Endodermal cell (in vitro differentiated cells): Measurements from ENCODE around the gene ITGA8. TPM values are rescaled to one million over a fixed set of nuclear protein-coding genes. Genes with fewer than 3 reads are reported as not detected.

ENCODE experiments used
- DNase-seq: peaks from one replicate; pipeline ENCODE4 v3.0.0-alpha.2; 2017
- H3K27ac ChIP-seq: 2 replicates; pipeline ENCODE4 v1.5.1; 2013; ENCODE audit warnings: mild to moderate bottlenecking, low read depth, low read length, moderate library complexity
- H3K27me3 ChIP-seq: 2 replicates; pipeline ENCODE4 v1.6.1; 2013; ENCODE audit warnings: mild to moderate bottlenecking, low read length, moderate library complexity; ENCODE audit not compliant: insufficient read depth, control insufficient read depth, poor library complexity, severe bottlenecking
- H3K36me3 ChIP-seq: 2 replicates; pipeline ENCODE4 v1.7.0; 2013; ENCODE audit warnings: mild to moderate bottlenecking, low read length, moderate library complexity; ENCODE audit not compliant: control insufficient read depth, insufficient read depth
- H3K4me1 ChIP-seq: one replicate; pipeline ENCODE4 v1.7.0; 2013; ENCODE audit warnings: low read length; ENCODE audit not compliant: control insufficient read depth, insufficient read depth
- H3K4me3 ChIP-seq: 2 replicates; pipeline ENCODE4 v1.5.1; 2013; ENCODE audit warnings: mild to moderate bottlenecking, low read length, moderate library complexity
- H3K9ac ChIP-seq: 2 replicates; pipeline ENCODE4 v1.6.1; 2013; ENCODE audit warnings: mild to moderate bottlenecking, low read length, moderate library complexity; ENCODE audit not compliant: poor library complexity, severe bottlenecking; ENCODE audit errors: extremely low read depth
- H3K9me3 ChIP-seq: 2 replicates; pipeline ENCODE4 v1.6.1; 2013; ENCODE audit warnings: mild to moderate bottlenecking, low read length, moderate library complexity; ENCODE audit not compliant: control insufficient read depth
- H3K27ac Mint-ChIP-seq: 2 replicates; pipeline ENCODE4 v1.8.0; 2020; ENCODE audit warnings: mixed read lengths
- H3K27me3 Mint-ChIP-seq: 2 replicates; pipeline ENCODE4 v1.8.0; 2021; ENCODE audit warnings: mild to moderate bottlenecking, mixed read lengths; ENCODE audit not compliant: insufficient read depth
- H3K36me3 Mint-ChIP-seq: 2 replicates; pipeline ENCODE4 v1.8.0; 2020; ENCODE audit warnings: low read depth, mixed read lengths
- H3K4me1 Mint-ChIP-seq: 2 replicates; pipeline ENCODE4 v1.8.0; 2020; ENCODE audit warnings: mixed read lengths
- H3K4me3 Mint-ChIP-seq: 2 replicates; pipeline ENCODE4 v1.8.0; 2020; ENCODE audit warnings: mild to moderate bottlenecking, moderate library complexity, mixed read lengths
- H3K9me3 Mint-ChIP-seq: 2 replicates; pipeline ENCODE4 v1.8.0; 2020; ENCODE audit warnings: mild to moderate bottlenecking, mixed read lengths
- CTCF ChIP-seq: fragments of 200-600 bp; sonication (generic); conservative IDR thresholded peaks from 2 replicates; pipeline ENCODE4 v1.5.0; 2021; ENCODE audit warnings: antibody characterized with exemption, mild to moderate bottlenecking
- WGBS, 2 experiments: methylation state at CpG; one replicate each; pipeline versions ENCODE4 v1.1.5 to v1.1.7; 2013; ENCODE audit warnings: missing lambda C conversion rate in 2 of 2, mixed read lengths in 1 of 2; ENCODE audit not compliant: insufficient coverage in 1 of 2, insufficient read length in 1 of 2; 5-methylcytosine and 5-hydroxymethylcytosine counted together
- total RNA-seq, 2 donors: library from RNA; stranded (reverse); fragmentation: NEBNext Ultra II Directional in 1 of 2; extraction: Animal tissue kit (Norgen Biotek cat#: 25700) in 1 of 2; gene quantifications; 2 replicates in 1 of 2; 3 replicates in 1 of 2; pipeline ENCODE4 v1.2.1, GENCODE V29; 2021

ITGA8 gene
- total RNA-seq, 2 donors from 2014 or later = 0.24 to 0.40 TPM

- Mint-ChIP-seq H3K27me3 (peaks cover 24% of the 10 kb centered on the region), H3K27ac (no peak overlapping the region), H3K4me3 (no peak overlapping the region), H3K4me1 (no peaks in the 10 kb centered on the region), H3K36me3 (no peaks in the 10 kb centered on the region), H3K9me3 (no peaks in the 10 kb centered on the region)
- DNase-seq = no peak
- Histone ChIP-seq H3K27me3 (peaks cover 64% of the 10 kb centered on the region), H3K36me3 (no peaks in the 10 kb centered on the region), H3K9me3 (no peaks in the 10 kb centered on the region), H3K4me1 (no peaks in the 10 kb centered on the region), H3K9ac (no peak overlapping the region), H3K4me3 (no peak overlapping the region), H3K27ac (no peak overlapping the region)
- no peak for TF ChIP-seq CTCF
- 92 to 98% methylated on average over 4 to 8 of the region's 8 CpGs for WGBS, 2 experiments
Observed at GRCh38 chr10:15627617-15628196, 92.0 kb downstream of the ITGA8 start.

DNA sequence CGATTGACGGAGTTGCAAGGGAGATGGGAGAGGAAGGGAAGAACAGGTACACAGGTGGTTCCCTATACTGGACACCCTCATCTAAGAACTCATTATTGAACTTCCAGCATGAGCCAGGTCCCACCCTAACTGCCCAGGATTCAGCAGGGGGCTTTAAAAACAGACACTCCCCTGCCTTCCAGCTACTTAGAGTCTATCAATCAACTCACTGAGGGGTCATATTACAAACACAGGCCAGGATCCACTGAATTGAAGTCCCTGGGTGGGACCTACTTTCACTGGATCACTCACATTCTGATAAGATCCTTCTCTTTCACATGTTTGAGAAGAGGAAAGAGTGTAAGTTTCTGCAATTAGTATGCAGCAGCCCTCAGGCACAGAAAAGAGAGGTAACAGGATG is 92.8 kb downstream of the ITGA8 start:
- H3K4me1 ChIP-seq = no peaks in the 10 kb centered on the region
- no peak overlapping the region for H3K9ac ChIP-seq
- TF ChIP-seq CTCF = no peak
- H3K9me3 Mint-ChIP-seq = no peaks in the 10 kb centered on the region
- no peak overlapping the region for H3K27ac ChIP-seq
- H3K4me1 Mint-ChIP-seq = no peaks in the 10 kb centered on the region
- peaks cover 57% of the 10 kb centered on the region for H3K27me3 ChIP-seq
- no peak for DNase-seq
- no peak overlapping the region for H3K4me3 Mint-ChIP-seq
- H3K36me3 Mint-ChIP-seq = no peaks in the 10 kb centered on the region
- H3K4me3 ChIP-seq = no peak overlapping the region
- H3K27ac Mint-ChIP-seq = no peak overlapping the region
- H3K9me3 ChIP-seq = no peaks in the 10 kb centered on the region
- peaks cover 16% of the 10 kb centered on the region for H3K27me3 Mint-ChIP-seq
- H3K36me3 ChIP-seq = no peaks in the 10 kb centered on the region
- 95 to 100% methylated on average over 1 to 2 of the region's 2 CpGs for WGBS, 2 experiments

- peaks cover 7% of the 10 kb centered on the region for H3K4me1 Mint-ChIP-seq
- H3K36me3 ChIP-seq = no peaks in the 10 kb centered on the region
- H3K4me3 ChIP-seq = no peak overlapping the region
- no peaks in the 10 kb centered on the region for H3K36me3 Mint-ChIP-seq
- no peak for TF ChIP-seq CTCF
- WGBS, 2 experiments = 92 to 96% methylated on average over 3 to 5 of the region's 5 CpGs
- no peak overlapping the region for H3K27ac Mint-ChIP-seq
- DNase-seq = no peak
- H3K4me3 Mint-ChIP-seq = no peak overlapping the region
- H3K4me1 ChIP-seq = no peaks in the 10 kb centered on the region
- H3K9me3 Mint-ChIP-seq = no peaks in the 10 kb centered on the region
- peaks cover 8% of the 10 kb centered on the region for H3K27me3 Mint-ChIP-seq
- H3K9me3 ChIP-seq = no peaks in the 10 kb centered on the region
- H3K9ac ChIP-seq = no peak overlapping the region
- H3K27ac ChIP-seq = no peak overlapping the region
- peaks cover 44% of the 10 kb centered on the region for H3K27me3 ChIP-seq
Observed at GRCh38 chr10:15625261-15625660, 94.5 kb downstream of the ITGA8 start.
